Activated T-helper 17 cell treated with anti-CD3 and anti-CD28 coated beads, Interleukin-2, amount 50 U/mL, for 72 hours (primary cell): ENCODE data around the gene QRFPR. TPM values are rescaled to one million over a fixed set of nuclear protein-coding genes. Genes with fewer than 3 reads are reported as not detected.

Source experiments
- ATAC-seq: fragments of 150-1000 bp; cut with Tn5 transposase; replicated peaks from 2 replicates; pipeline ENCODE4 v1.10.0; 2021; ENCODE audit warnings: mild to moderate bottlenecking, moderate library complexity
- H3K27ac Mint-ChIP-seq: one replicate; pipeline ENCODE4 v1.8.0; 2022; ENCODE audit warnings: mixed read lengths
- H3K27me3 Mint-ChIP-seq: one replicate; pipeline ENCODE4 v1.8.0; 2022; ENCODE audit warnings: mixed read lengths
- H3K36me3 Mint-ChIP-seq: one replicate; pipeline ENCODE4 v1.8.0; 2022; ENCODE audit warnings: low read depth, mild to moderate bottlenecking, mixed read lengths
- H3K4me1 Mint-ChIP-seq: one replicate; pipeline ENCODE4 v1.8.0; 2022; ENCODE audit warnings: mixed read lengths
- H3K4me3 Mint-ChIP-seq: one replicate; pipeline ENCODE4 v1.8.0; 2022; ENCODE audit warnings: mild to moderate bottlenecking, mixed read lengths
- H3K9me3 Mint-ChIP-seq: one replicate; pipeline ENCODE4 v1.8.0; 2022; ENCODE audit warnings: mixed read lengths
- total RNA-seq, 2 donors: library from RNA; stranded (reverse); gene quantifications; one replicate each; pipeline ENCODE4 v1.2.3, GENCODE V29; 2022

QRFPR gene
- total RNA-seq, 2 donors from 2014 or later: not detected

DNA sequence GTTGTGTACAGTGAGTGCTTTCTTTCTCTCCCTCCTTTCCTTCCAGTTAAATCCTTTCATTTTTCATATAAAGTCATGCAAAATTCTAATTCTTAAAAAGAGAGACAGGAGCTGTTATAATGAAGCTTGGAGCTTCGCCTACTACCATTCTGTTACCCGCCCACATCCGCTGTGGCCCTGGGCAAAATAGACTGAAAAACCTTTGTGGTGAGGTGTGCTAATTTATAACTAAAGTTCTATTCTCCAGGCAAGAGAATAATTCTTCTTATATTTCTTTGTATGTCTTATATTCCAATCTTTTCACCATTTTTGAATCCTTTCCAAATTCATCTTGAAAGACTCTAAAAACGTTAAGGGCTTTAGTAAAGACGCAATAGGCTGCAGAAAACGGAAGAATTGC lies 7.0 kb downstream of the QRFPR start:
- no peak for ATAC-seq
- Mint-ChIP-seq H3K9me3 (no peaks in the 10 kb centered on the region), H3K27ac (no peak overlapping the region), H3K4me3 (no peak overlapping the region), H3K27me3 (peaks cover 32% of the 10 kb centered on the region), H3K4me1 (no peaks in the 10 kb centered on the region), H3K36me3 (no peaks in the 10 kb centered on the region)

DNA sequence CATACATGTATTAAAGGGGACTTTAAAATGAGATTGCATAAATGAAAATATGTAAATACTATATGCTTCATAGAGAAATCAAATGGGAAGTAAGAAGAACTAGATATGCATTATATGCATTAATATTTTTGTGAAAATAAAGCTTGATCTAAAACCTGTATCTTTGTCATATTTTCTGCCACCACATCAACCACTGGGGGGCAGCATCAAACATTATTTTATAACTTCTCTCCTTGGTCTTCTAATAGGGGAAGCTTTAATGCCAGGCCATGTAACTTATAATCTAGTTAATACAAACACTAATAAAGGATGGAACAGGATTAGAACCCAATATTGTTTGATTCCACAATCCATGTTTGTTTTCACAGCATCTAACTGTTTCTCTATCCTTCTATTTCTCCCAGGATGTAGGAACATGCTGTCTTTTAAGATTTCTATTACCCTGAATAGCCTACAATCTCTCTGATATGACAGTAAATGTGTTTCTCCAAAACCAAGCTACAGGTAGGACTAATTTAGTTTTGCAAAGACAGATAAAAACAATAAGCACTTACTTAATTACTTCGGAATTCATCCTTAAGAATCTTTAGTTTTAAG lies 10.0 kb downstream of the QRFPR start:
- no peak for ATAC-seq
- Mint-ChIP-seq H3K9me3 (no peaks in the 10 kb centered on the region), H3K4me1 (no peaks in the 10 kb centered on the region)

DNA sequence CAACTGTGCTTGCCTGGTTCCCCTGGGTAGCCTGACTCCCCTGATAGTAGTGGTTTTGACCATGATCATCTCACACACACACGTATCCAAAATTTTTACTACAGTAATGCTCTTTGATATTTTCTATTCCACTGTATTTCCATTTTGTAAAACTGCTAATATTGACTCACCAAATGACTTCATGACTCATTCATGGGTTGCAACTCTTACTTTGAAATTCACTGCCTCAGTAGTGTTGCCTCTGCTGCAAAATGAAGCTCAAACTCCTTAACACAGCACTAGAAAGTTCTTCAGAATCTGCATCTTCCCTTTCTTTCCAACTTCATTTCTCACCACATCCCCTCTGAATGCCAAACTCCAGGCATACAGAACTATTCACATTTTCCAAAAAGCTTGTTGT lies 20.3 kb downstream of the QRFPR start:
- ATAC-seq: no peak
- H3K4me3 Mint-ChIP-seq: no peak overlapping the region
- no peaks in the 10 kb centered on the region for H3K9me3 Mint-ChIP-seq
- H3K4me1 Mint-ChIP-seq: no peaks in the 10 kb centered on the region
- H3K36me3 Mint-ChIP-seq: no peaks in the 10 kb centered on the region
- peaks cover 27% of the 10 kb centered on the region for H3K27me3 Mint-ChIP-seq
- H3K27ac Mint-ChIP-seq: no peak overlapping the region

More for the DNA sequence above, 10.0 kb downstream of the QRFPR start:
- no peak overlapping the region for H3K4me3 Mint-ChIP-seq
- H3K27ac Mint-ChIP-seq: no peak overlapping the region
- no peaks in the 10 kb centered on the region for H3K36me3 Mint-ChIP-seq
- peaks cover 17% of the 10 kb centered on the region for H3K27me3 Mint-ChIP-seq

DNA sequence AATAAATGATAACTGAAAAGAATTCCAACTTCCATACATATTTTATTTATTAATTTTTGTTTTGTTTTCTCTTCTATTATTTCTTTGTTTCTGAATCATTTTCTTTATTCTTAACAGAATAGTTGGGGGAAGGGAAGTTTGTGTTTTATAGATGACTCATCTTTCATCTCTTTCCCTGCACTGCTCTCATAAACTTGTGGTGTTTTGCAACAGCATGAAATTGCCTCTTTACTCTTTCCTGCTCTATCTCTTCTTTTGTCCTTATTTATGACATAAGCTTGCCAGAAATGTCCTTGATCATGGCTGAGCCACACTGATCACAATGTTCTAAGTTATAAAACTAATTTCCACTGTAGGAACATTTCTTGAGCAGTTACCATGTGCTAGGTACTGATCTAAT lies 22.3 kb downstream of the QRFPR start:
- no peak overlapping the region for H3K27ac Mint-ChIP-seq
- no peak overlapping the region for H3K4me3 Mint-ChIP-seq
- peaks cover 39% of the 10 kb centered on the region for H3K27me3 Mint-ChIP-seq
- peaks cover 12% of the 10 kb centered on the region for H3K9me3 Mint-ChIP-seq
- no peaks in the 10 kb centered on the region for H3K4me1 Mint-ChIP-seq
- ATAC-seq: no peak
- no peaks in the 10 kb centered on the region for H3K36me3 Mint-ChIP-seq

DNA sequence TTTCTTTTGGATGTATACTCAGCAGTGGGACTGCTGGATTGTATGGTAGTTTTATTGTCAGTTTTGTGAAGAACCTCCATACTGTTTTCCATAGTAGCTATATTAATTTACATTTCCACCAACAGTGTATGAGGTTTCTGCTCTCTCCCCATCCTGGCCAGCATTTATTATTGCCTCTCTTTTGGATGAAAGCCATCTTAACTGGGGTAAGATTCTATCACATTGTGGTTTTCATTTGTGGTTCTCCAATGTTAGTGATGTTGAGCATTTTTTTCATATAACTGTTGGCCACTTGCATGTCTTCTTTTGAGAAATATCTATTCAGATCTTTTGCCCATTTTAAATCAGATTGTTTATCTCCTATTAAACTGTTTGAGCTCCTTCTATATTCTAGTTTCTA lies 27.6 kb downstream of the QRFPR start:
- H3K27me3 Mint-ChIP-seq: peaks cover 50% of the 10 kb centered on the region
- no peak for ATAC-seq

DNA sequence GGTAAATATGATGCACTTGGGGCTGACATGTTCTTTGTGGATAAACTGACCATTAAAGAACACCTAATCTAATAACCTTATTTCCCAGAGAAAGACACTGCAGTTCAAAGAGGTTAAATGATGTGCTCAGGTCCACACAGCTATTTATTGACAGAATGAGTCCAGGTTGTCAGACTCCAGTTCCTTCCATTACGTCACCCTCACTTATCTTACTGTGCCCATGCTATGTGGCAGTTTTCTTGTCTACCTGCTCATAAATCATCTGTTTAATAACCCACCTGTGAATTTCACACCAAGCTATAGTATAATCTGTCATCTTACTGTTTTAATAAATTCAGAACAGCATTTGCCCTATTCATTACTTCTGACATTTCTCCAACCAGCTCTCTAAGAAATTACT lies 36.7 kb downstream of the QRFPR start:
- Mint-ChIP-seq H3K27ac (no peak overlapping the region), H3K9me3 (no peaks in the 10 kb centered on the region), H3K4me3 (no peak overlapping the region), H3K27me3 (peaks cover 23% of the 10 kb centered on the region), H3K4me1 (no peaks in the 10 kb centered on the region), H3K36me3 (no peaks in the 10 kb centered on the region)
- ATAC-seq: no peak

More for the DNA sequence above, 27.6 kb downstream of the QRFPR start:
- Mint-ChIP-seq H3K4me3 (no peak overlapping the region), H3K4me1 (no peaks in the 10 kb centered on the region), H3K9me3 (peaks cover 20% of the 10 kb centered on the region), H3K27ac (no peak overlapping the region), H3K36me3 (no peaks in the 10 kb centered on the region)

DNA sequence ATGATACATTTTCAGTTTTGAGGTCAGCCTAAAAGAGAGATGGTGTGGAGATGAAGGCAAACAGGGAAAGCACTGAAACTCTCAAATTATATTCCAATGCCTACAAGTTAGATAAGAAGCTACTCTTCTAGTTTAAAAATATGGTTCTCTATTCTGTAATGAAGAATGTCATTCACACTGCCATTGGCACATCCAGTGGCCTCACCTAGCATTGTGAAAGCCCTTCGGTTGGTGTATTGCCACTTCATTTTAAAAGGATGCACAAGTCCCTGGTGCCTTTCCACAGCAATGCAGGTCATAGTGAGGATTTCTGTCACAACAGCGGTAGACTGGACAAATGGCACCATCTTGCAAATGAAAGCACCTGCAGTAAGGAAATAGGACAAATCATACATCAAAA lies 40.6 kb downstream of the QRFPR start:
- H3K27me3 Mint-ChIP-seq: peaks cover 9% of the 10 kb centered on the region

DNA sequence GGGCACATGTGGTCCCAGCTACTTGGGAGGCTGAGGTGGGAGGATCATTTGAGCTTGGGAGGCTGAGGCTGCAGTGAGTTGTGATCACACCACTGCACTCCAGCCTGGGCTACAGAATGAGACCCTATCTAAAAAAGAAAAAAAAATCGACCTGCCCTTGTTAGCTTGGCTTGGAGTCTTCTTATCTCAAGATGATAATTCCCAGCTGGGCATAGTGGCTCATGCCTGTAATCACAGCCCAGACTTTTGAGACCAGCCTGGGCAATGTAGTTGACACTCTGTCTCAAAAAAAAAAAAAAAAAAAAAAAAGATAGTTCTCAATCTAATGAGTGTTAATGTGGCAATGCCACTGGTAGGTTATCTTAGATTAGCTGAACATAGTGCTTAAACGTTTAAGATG lies 41.0 kb downstream of the QRFPR start:
- H3K27ac Mint-ChIP-seq: no peak overlapping the region
- H3K27me3 Mint-ChIP-seq: peaks cover 8% of the 10 kb centered on the region
- ATAC-seq: no peak
- H3K4me3 Mint-ChIP-seq: no peak overlapping the region
- H3K9me3 Mint-ChIP-seq: no peaks in the 10 kb centered on the region
- H3K4me1 Mint-ChIP-seq: no peaks in the 10 kb centered on the region
- no peaks in the 10 kb centered on the region for H3K36me3 Mint-ChIP-seq

More for the DNA sequence above, 40.6 kb downstream of the QRFPR start:
- H3K27ac Mint-ChIP-seq: no peak overlapping the region
- ATAC-seq: no peak
- no peaks in the 10 kb centered on the region for H3K36me3 Mint-ChIP-seq
- no peaks in the 10 kb centered on the region for H3K4me1 Mint-ChIP-seq
- no peak overlapping the region for H3K4me3 Mint-ChIP-seq
- H3K9me3 Mint-ChIP-seq: no peaks in the 10 kb centered on the region

DNA sequence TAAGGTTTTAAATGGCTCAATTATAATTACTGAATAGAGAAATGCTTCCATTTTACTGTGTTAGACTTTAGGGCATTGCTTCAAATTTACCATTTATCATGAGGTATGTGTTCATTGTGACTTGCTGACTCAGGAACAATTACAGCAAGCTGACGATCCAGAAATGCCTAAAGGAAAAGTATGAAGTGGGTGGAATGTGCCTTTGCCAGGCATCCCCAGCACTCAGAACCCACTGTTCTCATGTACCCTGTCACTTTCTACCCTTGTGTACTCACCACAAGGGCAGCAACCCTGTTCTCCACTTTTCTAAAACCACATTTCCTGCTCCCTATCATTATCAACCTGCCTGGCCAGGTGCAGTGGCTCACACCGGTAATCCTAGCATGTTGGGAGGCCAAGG lies 41.5 kb downstream of the QRFPR start:
- Mint-ChIP-seq H3K36me3 (no peaks in the 10 kb centered on the region), H3K9me3 (no peaks in the 10 kb centered on the region), H3K27ac (no peak overlapping the region), H3K4me1 (no peaks in the 10 kb centered on the region), H3K27me3 (peaks cover 6% of the 10 kb centered on the region), H3K4me3 (no peak overlapping the region)
- no peak for ATAC-seq

DNA sequence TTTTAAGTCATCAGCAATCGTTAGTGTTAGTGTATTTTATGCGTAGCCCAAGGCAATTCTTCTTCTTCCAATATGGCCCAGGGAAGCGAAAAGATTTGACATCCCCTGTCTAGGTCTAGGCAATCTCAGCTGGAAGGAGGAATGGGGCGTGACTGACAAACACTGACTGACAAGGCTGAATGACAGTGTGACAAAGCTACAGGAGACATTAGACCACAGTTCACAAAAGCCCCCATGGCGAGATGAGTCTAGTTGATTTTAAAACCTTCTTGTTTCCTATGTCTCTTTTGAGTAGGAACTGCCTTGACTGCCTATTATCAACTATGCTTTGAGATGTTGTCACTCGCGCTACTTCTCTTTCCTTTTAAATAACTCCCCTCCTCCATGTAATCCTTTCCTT lies 42.3 kb downstream of the QRFPR start:
- Mint-ChIP-seq H3K36me3 (no peaks in the 10 kb centered on the region), H3K9me3 (no peaks in the 10 kb centered on the region), H3K4me3 (no peak overlapping the region), H3K4me1 (no peaks in the 10 kb centered on the region), H3K27me3 (peaks cover 6% of the 10 kb centered on the region), H3K27ac (no peak overlapping the region)
- no peak for ATAC-seq

DNA sequence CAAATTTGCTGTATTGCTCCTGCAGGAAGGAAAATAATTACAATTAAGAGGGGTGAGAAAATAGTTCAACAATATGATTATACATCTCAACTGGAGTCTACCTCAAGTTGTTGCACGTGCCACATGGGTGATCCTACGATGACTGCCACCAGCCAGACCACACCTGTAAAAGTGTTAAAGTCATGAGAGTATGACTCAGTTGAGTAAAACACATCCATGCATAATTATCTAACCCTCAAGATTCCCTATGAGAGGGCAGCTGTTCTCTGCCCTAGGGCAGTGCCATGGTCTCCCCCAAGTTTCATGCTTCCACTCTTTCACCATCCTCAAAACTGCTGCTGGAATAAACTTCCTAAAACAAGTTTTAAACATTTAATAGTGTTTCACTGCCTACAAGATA lies 44.1 kb downstream of the QRFPR start:
- Mint-ChIP-seq H3K4me1 (no peaks in the 10 kb centered on the region), H3K36me3 (no peaks in the 10 kb centered on the region), H3K27me3 (peaks cover 9% of the 10 kb centered on the region), H3K4me3 (no peak overlapping the region), H3K9me3 (no peaks in the 10 kb centered on the region), H3K27ac (no peak overlapping the region)
- ATAC-seq: peak; percentile 65

DNA sequence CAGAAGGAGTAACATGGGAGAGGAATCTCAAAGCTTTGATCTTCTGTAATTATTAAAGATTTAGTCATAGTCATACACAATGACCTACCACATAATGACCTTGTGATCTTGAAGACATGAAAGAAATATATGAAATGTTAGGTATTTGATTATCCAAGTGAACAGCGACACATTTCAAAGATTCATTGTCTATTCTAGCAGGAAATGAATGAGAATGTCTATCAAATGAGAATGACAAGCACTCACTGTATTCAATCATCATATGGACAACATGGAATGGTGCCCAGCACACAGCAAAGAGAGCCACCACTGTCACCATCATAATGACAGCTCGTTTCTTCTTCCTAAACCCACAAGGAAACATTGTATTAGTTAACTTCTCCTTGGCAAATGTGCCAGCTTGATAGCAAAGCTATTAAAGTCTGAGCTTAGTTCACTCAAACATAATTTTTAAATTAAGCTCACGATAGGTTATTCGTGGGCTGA lies 50.6 kb downstream of the QRFPR start:
- no peaks in the 10 kb centered on the region for H3K9me3 Mint-ChIP-seq
- no peak overlapping the region for H3K4me3 Mint-ChIP-seq
- no peaks in the 10 kb centered on the region for H3K4me1 Mint-ChIP-seq
- ATAC-seq: no peak
- H3K27ac Mint-ChIP-seq: no peak overlapping the region
- H3K36me3 Mint-ChIP-seq: no peaks in the 10 kb centered on the region
- peaks cover 30% of the 10 kb centered on the region for H3K27me3 Mint-ChIP-seq

DNA sequence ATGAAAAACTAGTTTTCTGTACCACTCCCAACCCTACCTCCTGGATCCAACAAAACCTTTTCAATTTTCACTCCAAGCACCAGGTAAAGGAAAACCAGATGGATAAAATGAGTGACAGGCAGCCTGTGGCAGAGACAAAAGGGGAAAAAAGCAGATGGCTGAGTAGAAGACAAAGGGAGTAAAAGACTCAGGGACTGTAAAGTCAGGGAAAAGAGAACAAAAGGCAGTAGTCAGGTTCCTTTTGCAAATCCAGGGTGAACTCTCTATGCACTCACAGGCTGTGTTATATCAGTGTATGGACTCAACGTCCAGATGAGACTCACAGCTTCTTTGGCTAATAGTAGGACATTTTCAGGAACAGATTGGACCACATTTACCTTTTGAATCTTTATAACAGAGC lies 54.2 kb downstream of the QRFPR start:
- Mint-ChIP-seq H3K27ac (no peak overlapping the region), H3K4me1 (no peaks in the 10 kb centered on the region), H3K9me3 (no peaks in the 10 kb centered on the region), H3K4me3 (no peak overlapping the region), H3K27me3 (peaks cover 35% of the 10 kb centered on the region), H3K36me3 (no peaks in the 10 kb centered on the region)
- no peak for ATAC-seq

DNA sequence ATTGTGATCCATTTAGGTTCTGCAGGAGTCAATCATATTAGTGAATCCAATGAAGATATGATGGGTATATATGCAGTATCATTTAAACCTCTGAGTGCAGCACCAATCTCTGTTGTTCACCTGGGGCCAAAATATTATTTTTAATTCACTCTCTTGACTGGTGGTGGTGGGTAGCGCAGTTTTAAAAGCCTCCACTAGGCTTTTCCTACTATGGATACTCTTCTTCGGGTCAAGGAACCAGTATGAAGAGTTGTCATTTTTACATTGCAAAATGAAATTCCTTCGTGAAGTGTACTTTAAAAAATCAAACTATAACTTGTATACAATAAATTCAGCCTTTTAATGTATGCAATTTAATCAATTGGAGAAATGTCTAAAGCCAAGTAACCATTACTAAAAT lies 56.5 kb downstream of the QRFPR start:
- Mint-ChIP-seq H3K27ac (no peak overlapping the region), H3K27me3 (peaks cover 33% of the 10 kb centered on the region), H3K36me3 (no peaks in the 10 kb centered on the region), H3K4me1 (no peaks in the 10 kb centered on the region), H3K4me3 (no peak overlapping the region), H3K9me3 (no peaks in the 10 kb centered on the region)
- ATAC-seq: no peak

DNA sequence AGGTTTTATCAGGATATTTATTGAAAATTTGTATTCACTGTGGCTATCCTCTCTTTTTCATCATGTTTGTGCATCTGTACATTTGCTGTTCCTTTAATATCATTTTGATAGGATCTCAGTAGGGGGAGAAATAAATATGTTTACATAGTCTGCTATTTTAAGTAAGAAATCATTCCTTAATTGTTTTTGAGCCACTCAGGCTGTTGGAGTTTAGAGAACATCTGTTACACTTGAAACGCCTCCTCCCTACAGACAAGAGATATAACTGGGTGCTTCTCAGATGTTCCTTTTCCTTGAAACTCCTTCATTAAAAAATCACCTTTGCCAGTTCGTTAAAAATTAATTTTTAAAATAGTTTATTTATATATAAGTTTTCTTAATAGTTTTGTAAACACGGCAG lies 59.4 kb downstream of the QRFPR start:
- no peak overlapping the region for H3K27ac Mint-ChIP-seq
- peaks cover 26% of the 10 kb centered on the region for H3K27me3 Mint-ChIP-seq
- no peaks in the 10 kb centered on the region for H3K36me3 Mint-ChIP-seq
- ATAC-seq: no peak
- H3K9me3 Mint-ChIP-seq: no peaks in the 10 kb centered on the region
- no peak overlapping the region for H3K4me3 Mint-ChIP-seq
- no peaks in the 10 kb centered on the region for H3K4me1 Mint-ChIP-seq

DNA sequence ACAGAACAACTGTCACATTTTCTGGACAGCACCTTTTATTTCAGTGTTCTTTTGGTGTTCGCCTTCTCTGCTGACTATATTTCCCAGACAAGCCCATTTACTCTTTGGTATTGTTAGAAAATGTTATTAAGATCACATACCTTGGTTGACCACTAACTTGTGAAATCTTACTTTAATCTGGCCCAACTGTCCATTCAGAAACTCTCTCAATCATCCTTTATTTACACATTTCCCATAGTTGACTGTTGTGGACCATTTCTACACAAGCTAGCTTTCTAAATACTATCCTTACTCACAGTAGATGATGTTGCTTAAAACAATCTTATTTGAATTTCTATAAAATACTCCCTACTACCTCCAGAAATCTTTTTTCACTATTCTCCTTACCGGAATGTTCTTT lies 64.7 kb downstream of the QRFPR start:
- no peak overlapping the region for H3K27ac Mint-ChIP-seq
- peaks cover 13% of the 10 kb centered on the region for H3K27me3 Mint-ChIP-seq
- ATAC-seq: no peak
- H3K4me1 Mint-ChIP-seq: no peaks in the 10 kb centered on the region
- no peaks in the 10 kb centered on the region for H3K9me3 Mint-ChIP-seq
- no peak overlapping the region for H3K4me3 Mint-ChIP-seq
- H3K36me3 Mint-ChIP-seq: no peaks in the 10 kb centered on the region
